H1 (cell line): ENCODE measurements around the gene IRF3. TPM values are rescaled to one million over a fixed set of nuclear protein-coding genes. Genes with fewer than 3 reads are reported as not detected.
A peak's percentile ranks its signal among the peaks of the same experiment; 100 is the strongest.

Experiments used
- CBX5 ChIP-seq: fragments of 300-800, 300-1000 bp; sonication (generic); IDR thresholded peaks from 2 replicates; pipeline ENCODE4 v1.7.1; 2016; ENCODE audit warnings: antibody characterized with exemption, low read length, low read depth
- CBX8 ChIP-seq: fragments of 300-800, 300-1000 bp; sonication (generic); IDR thresholded peaks from 2 replicates; pipeline ENCODE4 v1.7.1; 2016; ENCODE audit warnings: low read depth, low read length, borderline replicate concordance
- CREB1 ChIP-seq: IDR thresholded peaks from 2 replicates; pipeline ENCODE4 v1.6.1; 2012; ENCODE audit warnings: inconsistent platforms
- CTCF ChIP-seq, 3 experiments: IDR thresholded peaks; 1 replicate in 2 of 3; 2 replicates in 1 of 3; pipeline versions ENCODE4 v1.5.1 to v1.6.1; 2011; ENCODE audit warnings: low read length in 3 of 3, mild to moderate bottlenecking in 3 of 3, inconsistent platforms in 2 of 3, low read depth in 1 of 3, moderate library complexity in 1 of 3; ENCODE audit not compliant: insufficient read depth in 1 of 3; ENCODE audit errors: control extremely low read depth in 1 of 3
- E2F6 ChIP-seq: IDR thresholded peaks from 2 replicates; pipeline ENCODE4 v1.6.1; 2012; ENCODE audit warnings: inconsistent platforms
- HDAC2 ChIP-seq, 2 experiments: fragments of 300-600 bp in 1 of 2; sonication (generic) in 1 of 2; IDR thresholded peaks; 2 replicates each; pipeline ENCODE4 v1.6.1; 2011 to 2012; ENCODE audit warnings: low read depth in 2 of 2, low read length in 2 of 2, mild to moderate bottlenecking in 2 of 2, moderate library complexity in 2 of 2, borderline replicate concordance in 1 of 2, inconsistent platforms in 1 of 2
- HDAC6 ChIP-seq: IDR thresholded peaks from one replicate; pipeline ENCODE4 v1.7.1; 2012; ENCODE audit warnings: low read depth, mild to moderate bottlenecking, inconsistent platforms, low read length, moderate library complexity
- JUN ChIP-seq: IDR thresholded peaks from 2 replicates; pipeline ENCODE4 v1.6.1; 2011; ENCODE audit warnings: low read depth, mild to moderate bottlenecking, improper control_type of control experiment, low read length
- POLR2A ChIP-seq, 2 experiments: IDR thresholded peaks; 1 replicate in 1 of 2; 2 replicates in 1 of 2; pipeline ENCODE4 v1.6.1; 2011; ENCODE audit warnings: low read depth in 2 of 2, low read length in 2 of 2, mild to moderate bottlenecking in 2 of 2; ENCODE audit errors: control extremely low read depth in 1 of 2
- POLR2AphosphoS5 ChIP-seq: IDR thresholded peaks from 2 replicates; pipeline ENCODE4 v1.6.1; 2011; ENCODE audit warnings: low read depth, low read length
- RBBP5 ChIP-seq: IDR thresholded peaks from 2 replicates; pipeline ENCODE4 v1.7.1; 2012; ENCODE audit warnings: low read depth, mild to moderate bottlenecking, inconsistent platforms, low read length, moderate library complexity, borderline replicate concordance
- RFX5 ChIP-seq: IDR thresholded peaks from 2 replicates; pipeline ENCODE4 v1.6.1; 2011; ENCODE audit warnings: low read depth, low read length, improper control_type of control experiment, borderline replicate concordance
- RNF2 ChIP-seq: fragments of 200-900, 300-1000 bp; sonication (generic); IDR thresholded peaks from 2 replicates; pipeline ENCODE4 v1.7.1; 2016; ENCODE audit warnings: borderline replicate concordance, low read depth, mild to moderate bottlenecking, antibody characterized with exemption, low read length; ENCODE audit not compliant: poor library complexity, severe bottlenecking; ENCODE audit errors: missing control alignments
- SAP30 ChIP-seq: fragments of 300-600 bp; sonication (generic); IDR thresholded peaks from 2 replicates; pipeline ENCODE4 v1.7.1; 2012; ENCODE audit warnings: low read length, moderate library complexity, mild to moderate bottlenecking, inconsistent platforms; ENCODE audit not compliant: insufficient read depth, insufficient replicate concordance
- SIX5 ChIP-seq: IDR thresholded peaks from 2 replicates; pipeline ENCODE4 v1.6.1; 2011; ENCODE audit warnings: mild to moderate bottlenecking, low read depth, low read length
- SP2 ChIP-seq: IDR thresholded peaks from 2 replicates; pipeline ENCODE4 v1.6.1; 2012; ENCODE audit warnings: mild to moderate bottlenecking, low read length, inconsistent platforms
- SRF ChIP-seq: IDR thresholded peaks from 2 replicates; pipeline ENCODE4 v1.6.1; 2011; ENCODE audit warnings: mild to moderate bottlenecking, low read depth, low read length, moderate library complexity
- TAF7 ChIP-seq: optimal IDR thresholded peaks from 2 replicates; pipeline ENCODE3; 2011; ENCODE audit warnings: low read depth, mild to moderate bottlenecking, inconsistent platforms, low read length, moderate library complexity, borderline replicate concordance
- TCF12 ChIP-seq: IDR thresholded peaks from 2 replicates; pipeline ENCODE4 v1.6.1; 2011; ENCODE audit warnings: low read depth, mild to moderate bottlenecking, low read length
- TEAD4 ChIP-seq: IDR thresholded peaks from 2 replicates; pipeline ENCODE4 v1.6.1; 2012; ENCODE audit warnings: low read depth, low read length, inconsistent platforms, mixed read lengths
- USF2 ChIP-seq: IDR thresholded peaks from 2 replicates; pipeline ENCODE4 v1.6.1; 2011; ENCODE audit warnings: low read length, improper control_type of control experiment
- YY1 ChIP-seq: IDR thresholded peaks from 2 replicates; pipeline ENCODE4 v1.6.1; 2011; ENCODE audit warnings: low read depth, mild to moderate bottlenecking, low read length
- polyA plus RNA-seq, 7 experiments: library from polyadenylated mRNA; depleted of rRNA in 3 of 7; stranded (reverse) in 5 of 7; unstranded in 2 of 7; fragments of >200 nt in 5 of 7; fragments of 200-250 nt in 2 of 7; gene quantifications; 1 replicate in 5 of 7; 2 replicates in 1 of 7; 4 replicates in 1 of 7; pipeline versions ENCODE4 v1.2.1 to v1.2.3, GENCODE V29; 2011 to 2013; ENCODE audit warnings: missing spikeins in 2 of 7, mixed read lengths in 2 of 7
- total RNA-seq: library from RNA; stranded (reverse); fragmentation: NEBNext Ultra II Directional; extraction: Animal tissue kit (Norgen Biotek cat#: 25700); gene quantifications from 2 replicates; pipeline ENCODE4 v1.2.1, GENCODE V29; 2021

IRF3 gene
- total and polyA plus RNA-seq, 2 of the 8 experiments (the other 6 are each of a cell fraction or from before 2014, with no cell fraction given) = 103 to 114 TPM

- TF ChIP-seq HDAC2 (IDR thresholded peaks at IDR 0.05; ENCODE audit: borderline replicate concordance in 1 of 2, low read depth in 2 of 2, low read length in 2 of 2) (no peak), USF2 (no peak), HDAC6 (no peak), TEAD4 (peak; percentile 50; the same call in 1 of the 2 replicates), SRF (no peak), TAF7 (no peak), RFX5 (no peak), SAP30 (no peak), CBX5 (no peak), RBBP5 (no peak), YY1 (no peak), TCF12 (no peak), POLR2AphosphoS5 (no peak), CBX8 (no peak), SIX5 (no peak), CREB1 (peak; percentile 90), JUN (no peak), CTCF (IDR thresholded peaks at IDR 0.05; ENCODE audit: control extremely low read depth in 1 of 3, insufficient read depth in 1 of 3, low read depth in 1 of 3, low read length in 3 of 3) (no peak), E2F6 (0 out of 2 replicates have a peak, but pooled peaks have one; percentile 8), RNF2 (no peak), POLR2A (IDR thresholded peaks at IDR 0.05; ENCODE audit: control extremely low read depth in 1 of 2, low read depth in 2 of 2, low read length in 2 of 2) (no peak), SP2 (peak; percentile 93)
Observed at GRCh38 chr19:49676784-49677230, 11.2 kb upstream of the IRF3 start (continued).
